Chondrocyte (in vitro differentiated cells): ENCODE results near the gene BATF2. TPM values are rescaled to one million over a fixed set of nuclear protein-coding genes. Genes with fewer than 3 reads are reported as not detected.

ENCODE experiments used
- DNase-seq: peaks from one replicate; pipeline ENCODE4 v3.0.0; 2021; ENCODE audit warnings: mixed read lengths, low spot score
- H3K27ac Mint-ChIP-seq: one replicate; pipeline ENCODE4 v1.8.0; 2021; ENCODE audit warnings: mild to moderate bottlenecking, moderate library complexity, mixed read lengths; ENCODE audit not compliant: unreplicated experiment
- H3K27me3 Mint-ChIP-seq: 2 replicates; pipeline ENCODE4 v1.8.0; 2021; ENCODE audit warnings: low read depth, mixed read lengths
- H3K36me3 Mint-ChIP-seq: 2 replicates; pipeline ENCODE4 v1.8.0; 2021; ENCODE audit warnings: low read depth, mixed read lengths
- H3K4me1 Mint-ChIP-seq: 2 replicates; pipeline ENCODE4 v1.8.0; 2021; ENCODE audit warnings: low read depth, mild to moderate bottlenecking, mixed read lengths
- H3K4me3 Mint-ChIP-seq: one replicate; pipeline ENCODE4 v1.8.0; 2021; ENCODE audit warnings: mild to moderate bottlenecking, moderate library complexity, mixed read lengths; ENCODE audit not compliant: unreplicated experiment
- H3K9me3 Mint-ChIP-seq: 2 replicates; pipeline ENCODE4 v1.8.0; 2021; ENCODE audit warnings: low read depth, mixed read lengths
- total RNA-seq: library from RNA; stranded (reverse); gene quantifications from 3 replicates; pipeline ENCODE4 v1.2.1, GENCODE V29; 2021
- TF ChIP-seq, protein P1 (sequence below): fragments of 200-600 bp; sonication (generic); IDR thresholded peaks from 2 replicates; pipeline ENCODE4 v1.5.0; 2021; ENCODE audit warnings: antibody characterized with exemption, mild to moderate bottlenecking, moderate library complexity

Gene BATF2
- total RNA-seq, 1 donor from 2014 or later: not detected

GRCh38 chr11:64976651-64977050 lies 20.1 kb downstream of the BATF2 start:
- Mint-ChIP-seq H3K4me1 (no peaks in the 10 kb centered on the region), H3K36me3 (no peaks in the 10 kb centered on the region), H3K9me3 (no peaks in the 10 kb centered on the region), H3K27ac (no peak overlapping the region), H3K4me3 (no peak overlapping the region), H3K27me3 (peaks cover 8% of the 10 kb centered on the region)
- peak; percentile 60 for DNase-seq
- TF ChIP-seq, protein P1, sequence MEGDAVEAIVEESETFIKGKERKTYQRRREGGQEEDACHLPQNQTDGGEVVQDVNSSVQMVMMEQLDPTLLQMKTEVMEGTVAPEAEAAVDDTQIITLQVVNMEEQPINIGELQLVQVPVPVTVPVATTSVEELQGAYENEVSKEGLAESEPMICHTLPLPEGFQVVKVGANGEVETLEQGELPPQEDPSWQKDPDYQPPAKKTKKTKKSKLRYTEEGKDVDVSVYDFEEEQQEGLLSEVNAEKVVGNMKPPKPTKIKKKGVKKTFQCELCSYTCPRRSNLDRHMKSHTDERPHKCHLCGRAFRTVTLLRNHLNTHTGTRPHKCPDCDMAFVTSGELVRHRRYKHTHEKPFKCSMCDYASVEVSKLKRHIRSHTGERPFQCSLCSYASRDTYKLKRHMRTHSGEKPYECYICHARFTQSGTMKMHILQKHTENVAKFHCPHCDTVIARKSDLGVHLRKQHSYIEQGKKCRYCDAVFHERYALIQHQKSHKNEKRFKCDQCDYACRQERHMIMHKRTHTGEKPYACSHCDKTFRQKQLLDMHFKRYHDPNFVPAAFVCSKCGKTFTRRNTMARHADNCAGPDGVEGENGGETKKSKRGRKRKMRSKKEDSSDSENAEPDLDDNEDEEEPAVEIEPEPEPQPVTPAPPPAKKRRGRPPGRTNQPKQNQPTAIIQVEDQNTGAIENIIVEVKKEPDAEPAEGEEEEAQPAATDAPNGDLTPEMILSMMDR: no peak

DNA sequence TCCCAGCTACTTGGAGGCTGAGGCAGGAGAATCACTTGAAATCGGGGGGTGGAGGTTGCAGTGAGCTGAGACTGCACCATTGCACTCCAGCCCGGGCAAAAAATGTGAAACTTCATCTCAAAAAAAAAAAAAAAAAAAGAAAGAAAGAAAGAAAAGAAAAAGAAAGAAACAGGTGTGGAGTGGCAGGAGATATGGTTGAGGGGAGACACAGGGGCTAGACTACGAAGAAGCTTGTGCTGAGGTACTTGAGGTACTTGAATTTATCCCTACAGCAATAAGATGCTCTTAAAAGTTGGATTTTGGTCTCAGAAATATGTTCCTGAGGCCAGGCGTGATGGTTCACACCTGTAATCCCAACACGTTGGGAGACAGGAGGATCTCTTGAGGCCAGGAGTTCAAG lies 22.6 kb downstream of the BATF2 start:
- DNase-seq: peak; percentile 5
- Mint-ChIP-seq H3K4me1 (peaks cover 8% of the 10 kb centered on the region), H3K4me3 (no peak overlapping the region), H3K27me3 (no peaks in the 10 kb centered on the region), H3K9me3 (no peaks in the 10 kb centered on the region), H3K27ac (no peak overlapping the region), H3K36me3 (no peaks in the 10 kb centered on the region)
- TF ChIP-seq, protein P1: no peak

DNA sequence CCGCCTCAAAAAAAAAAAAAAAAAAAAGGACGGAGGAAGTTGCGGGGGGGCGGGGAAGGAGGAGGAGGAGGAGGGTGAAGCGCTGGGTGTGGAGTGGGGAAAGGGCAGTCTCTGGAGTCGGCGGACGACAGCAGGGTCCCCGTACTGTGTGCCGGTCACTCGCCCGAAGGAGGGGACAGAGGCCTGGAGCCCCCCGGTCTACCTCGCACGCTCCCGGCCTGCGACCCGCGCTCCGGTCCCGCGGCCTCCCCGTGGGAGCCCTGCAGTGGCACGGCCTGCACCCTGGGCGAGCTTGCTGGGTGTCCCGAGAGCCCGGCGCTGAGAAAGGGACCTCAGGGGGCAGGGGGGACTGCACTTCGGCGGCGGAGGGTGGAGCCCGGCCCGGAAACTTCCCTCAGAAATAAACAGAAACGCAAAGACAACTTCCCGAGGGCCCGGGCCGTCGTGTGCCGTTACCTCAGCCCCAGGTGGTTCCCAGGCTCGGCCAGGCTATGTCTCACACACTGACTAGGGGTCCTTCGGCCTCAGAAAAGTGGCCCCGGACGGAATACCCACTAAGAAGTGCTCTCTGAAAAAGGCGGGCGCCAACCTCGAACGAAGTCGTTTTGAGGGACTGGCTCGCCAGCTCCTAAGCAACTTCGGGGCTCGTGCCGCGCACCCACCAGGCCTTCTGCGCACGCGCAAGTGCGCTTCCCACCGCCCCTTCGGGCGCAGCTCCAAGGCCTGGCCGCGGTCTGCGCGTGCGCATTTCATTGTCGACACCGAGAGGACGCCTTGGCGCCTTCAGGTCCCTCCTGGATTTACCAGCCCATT lies 25.1 kb downstream of the BATF2 start, which contains the start of gene MAJIN:
MAJIN (minus strand) TSS at position 688 of the 813 bp plus-strand sequence. CDS start 12,703 bp downstream, outside the sequence.
- TF ChIP-seq, protein P1: no peak
- DNase-seq: peak; percentile 92
- Mint-ChIP-seq H3K4me1 (peaks cover 12% of the 10 kb centered on the region), H3K36me3 (no peaks in the 10 kb centered on the region), H3K27me3 (no peaks in the 10 kb centered on the region), H3K9me3 (no peaks in the 10 kb centered on the region), H3K4me3 (no peak within 1 kb of the TSS), H3K27ac (no peak within 1 kb of the TSS)

GRCh38 chr11:64970731-64971151 lies 26.0 kb downstream of the BATF2 start:
- TF ChIP-seq, protein P1: no peak
- no peaks in the 10 kb centered on the region for H3K9me3 Mint-ChIP-seq
- no peak overlapping the region for H3K4me3 Mint-ChIP-seq
- H3K4me1 Mint-ChIP-seq: peaks cover 12% of the 10 kb centered on the region
- DNase-seq: no peak
- H3K36me3 Mint-ChIP-seq: no peaks in the 10 kb centered on the region
- no peaks in the 10 kb centered on the region for H3K27me3 Mint-ChIP-seq
- peak overlapping the region; percentile 32 for H3K27ac Mint-ChIP-seq

DNA sequence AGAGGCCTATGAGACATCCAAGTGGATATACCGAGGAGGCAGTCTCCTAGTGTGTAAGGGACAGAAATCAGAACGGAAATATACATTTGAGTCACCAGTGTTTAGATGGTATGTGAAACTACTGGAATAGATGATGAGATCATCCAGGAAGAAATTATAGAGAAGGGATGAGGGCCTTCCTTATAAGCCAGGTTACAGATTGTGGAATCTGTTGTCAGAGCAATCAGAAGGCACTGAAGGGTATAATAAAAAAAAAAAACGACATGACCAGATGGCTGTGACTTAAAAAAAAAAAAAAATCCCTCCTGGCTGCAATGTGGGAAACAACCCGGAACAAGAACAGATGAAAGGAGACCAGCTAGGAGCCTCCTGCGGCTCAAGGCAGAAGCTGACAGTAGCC lies 27.6 kb downstream of the BATF2 start:
- TF ChIP-seq, protein P1: no peak
- no peaks in the 10 kb centered on the region for H3K9me3 Mint-ChIP-seq
- no peaks in the 10 kb centered on the region for H3K36me3 Mint-ChIP-seq
- no peak for DNase-seq
- H3K27ac Mint-ChIP-seq: peak overlapping the region; percentile 72
- H3K27me3 Mint-ChIP-seq: no peaks in the 10 kb centered on the region
- H3K4me3 Mint-ChIP-seq: no peak overlapping the region
- peaks cover 12% of the 10 kb centered on the region for H3K4me1 Mint-ChIP-seq
